ENCODE data around the gene CNNM4.

CNNM4 gene

GRCh38 chr2:96859099-96859649 is 98.5 kb downstream of the CNNM4 start:
- no peak for DNase-seq (ENCODE audit: low read depth, low spot score)
- peaks cover 31% of the 10 kb centered on the region for H3K36me3 ChIP-seq (ENCODE audit: control insufficient read depth, insufficient read depth, low read length)
- H3K9me3 ChIP-seq (ENCODE audit: control insufficient read depth, insufficient read depth, low read length) = no peaks in the 10 kb centered on the region
- no peak overlapping the region for H3K27ac ChIP-seq (ENCODE audit: low read length)
- peak overlapping the region; percentile 4; the same call in 1 of the 2 replicates for H3K4me3 ChIP-seq (ENCODE audit: low read length)
- no peaks in the 10 kb centered on the region for H3K27me3 ChIP-seq (ENCODE audit: control insufficient read depth, insufficient read depth, low read length)
- no CpG with 5 or more reads among the region's 11 CpGs for WGBS (ENCODE audit: insufficient coverage, insufficient read length)
- H3K4me1 ChIP-seq (ENCODE audit: control insufficient read depth, insufficient read depth, low read length) = peaks cover 2% of the 10 kb centered on the region; the same call in 1 of the 2 replicates

- WGBS (ENCODE audit: insufficient coverage, insufficient read length) = 100% methylated on average over 3 of the region's 4 CpGs
- Histone ChIP-seq H3K36me3 (ENCODE audit: control insufficient read depth, insufficient read depth, low read length) (peaks cover 35% of the 10 kb centered on the region), H3K9me3 (ENCODE audit: control insufficient read depth, insufficient read depth, low read length) (no peaks in the 10 kb centered on the region), H3K27me3 (ENCODE audit: control insufficient read depth, insufficient read depth, low read length) (no peaks in the 10 kb centered on the region), H3K4me3 (ENCODE audit: low read length) (no peak overlapping the region), H3K4me1 (ENCODE audit: control insufficient read depth, insufficient read depth, low read length) (peaks cover 2% of the 10 kb centered on the region; the same call in 1 of the 2 replicates), H3K27ac (ENCODE audit: low read length) (no peak overlapping the region)
- DNase-seq (ENCODE audit: low read depth, low spot score) = no peak
These were observed 99.0 kb downstream of the CNNM4 start for GRCh38 chr2:96859681-96860064.

GRCh38 chr2:96860065-96861029 is 99.6 kb downstream of the CNNM4 start:
- H3K4me3 ChIP-seq (ENCODE audit: low read length) = no peak overlapping the region
- no peak for DNase-seq (ENCODE audit: low read depth, low spot score)
- H3K4me1 ChIP-seq (ENCODE audit: control insufficient read depth, insufficient read depth, low read length) = peaks cover 2% of the 10 kb centered on the region; the same call in 1 of the 2 replicates
- H3K36me3 ChIP-seq (ENCODE audit: control insufficient read depth, insufficient read depth, low read length) = peaks cover 42% of the 10 kb centered on the region
- no peaks in the 10 kb centered on the region for H3K9me3 ChIP-seq (ENCODE audit: control insufficient read depth, insufficient read depth, low read length)
- no peak overlapping the region for H3K27ac ChIP-seq (ENCODE audit: low read length)
- H3K27me3 ChIP-seq (ENCODE audit: control insufficient read depth, insufficient read depth, low read length) = no peaks in the 10 kb centered on the region
- no CpG with 5 or more reads among the region's 38 CpGs for WGBS (ENCODE audit: insufficient coverage, insufficient read length)

- Histone ChIP-seq H3K27ac (ENCODE audit: low read length) (no peak overlapping the region), H3K4me3 (ENCODE audit: low read length) (no peak overlapping the region), H3K4me1 (ENCODE audit: control insufficient read depth, insufficient read depth, low read length) (peaks cover 2% of the 10 kb centered on the region; the same call in 1 of the 2 replicates), H3K36me3 (ENCODE audit: control insufficient read depth, insufficient read depth, low read length) (peaks cover 49% of the 10 kb centered on the region), H3K27me3 (ENCODE audit: control insufficient read depth, insufficient read depth, low read length) (no peaks in the 10 kb centered on the region), H3K9me3 (ENCODE audit: control insufficient read depth, insufficient read depth, low read length) (no peaks in the 10 kb centered on the region)
- DNase-seq (ENCODE audit: low read depth, low spot score) = no peak
- no CpG with 5 or more reads among the region's 17 CpGs for WGBS (ENCODE audit: insufficient coverage, insufficient read length)
These were observed 100.4 kb downstream of the CNNM4 start for GRCh38 chr2:96861074-96861473.
